Neural cell (in vitro differentiated cells): ENCODE results near the gene CTNNBL1.

Experiments used
- EZH2 ChIP-seq: fragments of 200-600, 300-800 bp; shearing (Covaris generic), sonication (generic); IDR thresholded peaks from 2 replicates; pipeline ENCODE4 v1.6.1; 2014; ENCODE audit warnings: antibody characterized with exemption, low read length, borderline replicate concordance, mild to moderate bottlenecking; ENCODE audit not compliant: insufficient read depth, poor library complexity, severe bottlenecking
- POLR2AphosphoS5 ChIP-seq: IDR thresholded peaks from 2 replicates; pipeline ENCODE4 v1.6.1; 2012
- SMC3 ChIP-seq: fragments of 450-650 bp; conservative IDR thresholded peaks from 2 replicates; pipeline ENCODE4 v1.6.1; 2014; ENCODE audit warnings: antibody characterized with exemption, mild to moderate bottlenecking, moderate library complexity; ENCODE audit not compliant: poor library complexity
- TF ChIP-seq, protein P1 (sequence below): fragments of 450-650 bp; IDR thresholded peaks from 2 replicates; pipeline ENCODE4 v1.5.1; 2014; ENCODE audit warnings: antibody characterized with exemption, mild to moderate bottlenecking, moderate library complexity; ENCODE audit not compliant: poor library complexity, severe bottlenecking
- TF ChIP-seq, protein P2 (sequence below): IDR thresholded peaks from 2 replicates; pipeline ENCODE4 v1.6.1; 2012; ENCODE audit warnings: borderline replicate concordance

DNA sequence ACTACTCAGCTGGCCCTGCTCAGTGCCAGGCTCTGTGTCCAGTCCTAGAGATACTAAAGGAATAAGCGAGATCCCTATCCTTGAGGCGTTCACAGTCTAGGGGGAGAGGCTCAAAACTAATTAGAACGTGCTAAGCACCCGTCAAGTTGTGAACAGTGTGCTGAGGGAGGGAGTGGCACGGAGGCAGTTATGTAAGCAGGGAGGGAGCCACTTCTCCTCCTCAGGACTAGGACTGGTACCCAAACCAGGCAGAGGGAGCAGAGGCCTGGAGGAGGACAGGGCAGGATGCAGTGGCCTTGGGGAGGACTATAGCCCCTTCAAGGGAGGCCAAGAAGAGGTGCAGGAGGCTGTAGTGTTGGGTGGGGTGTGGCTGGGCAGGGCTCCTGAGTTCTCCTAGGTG, 169.5 kb downstream of the CTNNBL1 start:
- TF ChIP-seq POLR2AphosphoS5, result no peak
- TF ChIP-seq, protein P1, sequence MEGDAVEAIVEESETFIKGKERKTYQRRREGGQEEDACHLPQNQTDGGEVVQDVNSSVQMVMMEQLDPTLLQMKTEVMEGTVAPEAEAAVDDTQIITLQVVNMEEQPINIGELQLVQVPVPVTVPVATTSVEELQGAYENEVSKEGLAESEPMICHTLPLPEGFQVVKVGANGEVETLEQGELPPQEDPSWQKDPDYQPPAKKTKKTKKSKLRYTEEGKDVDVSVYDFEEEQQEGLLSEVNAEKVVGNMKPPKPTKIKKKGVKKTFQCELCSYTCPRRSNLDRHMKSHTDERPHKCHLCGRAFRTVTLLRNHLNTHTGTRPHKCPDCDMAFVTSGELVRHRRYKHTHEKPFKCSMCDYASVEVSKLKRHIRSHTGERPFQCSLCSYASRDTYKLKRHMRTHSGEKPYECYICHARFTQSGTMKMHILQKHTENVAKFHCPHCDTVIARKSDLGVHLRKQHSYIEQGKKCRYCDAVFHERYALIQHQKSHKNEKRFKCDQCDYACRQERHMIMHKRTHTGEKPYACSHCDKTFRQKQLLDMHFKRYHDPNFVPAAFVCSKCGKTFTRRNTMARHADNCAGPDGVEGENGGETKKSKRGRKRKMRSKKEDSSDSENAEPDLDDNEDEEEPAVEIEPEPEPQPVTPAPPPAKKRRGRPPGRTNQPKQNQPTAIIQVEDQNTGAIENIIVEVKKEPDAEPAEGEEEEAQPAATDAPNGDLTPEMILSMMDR, result no peak
- TF ChIP-seq EZH2, result no peak
- TF ChIP-seq, protein P2, sequence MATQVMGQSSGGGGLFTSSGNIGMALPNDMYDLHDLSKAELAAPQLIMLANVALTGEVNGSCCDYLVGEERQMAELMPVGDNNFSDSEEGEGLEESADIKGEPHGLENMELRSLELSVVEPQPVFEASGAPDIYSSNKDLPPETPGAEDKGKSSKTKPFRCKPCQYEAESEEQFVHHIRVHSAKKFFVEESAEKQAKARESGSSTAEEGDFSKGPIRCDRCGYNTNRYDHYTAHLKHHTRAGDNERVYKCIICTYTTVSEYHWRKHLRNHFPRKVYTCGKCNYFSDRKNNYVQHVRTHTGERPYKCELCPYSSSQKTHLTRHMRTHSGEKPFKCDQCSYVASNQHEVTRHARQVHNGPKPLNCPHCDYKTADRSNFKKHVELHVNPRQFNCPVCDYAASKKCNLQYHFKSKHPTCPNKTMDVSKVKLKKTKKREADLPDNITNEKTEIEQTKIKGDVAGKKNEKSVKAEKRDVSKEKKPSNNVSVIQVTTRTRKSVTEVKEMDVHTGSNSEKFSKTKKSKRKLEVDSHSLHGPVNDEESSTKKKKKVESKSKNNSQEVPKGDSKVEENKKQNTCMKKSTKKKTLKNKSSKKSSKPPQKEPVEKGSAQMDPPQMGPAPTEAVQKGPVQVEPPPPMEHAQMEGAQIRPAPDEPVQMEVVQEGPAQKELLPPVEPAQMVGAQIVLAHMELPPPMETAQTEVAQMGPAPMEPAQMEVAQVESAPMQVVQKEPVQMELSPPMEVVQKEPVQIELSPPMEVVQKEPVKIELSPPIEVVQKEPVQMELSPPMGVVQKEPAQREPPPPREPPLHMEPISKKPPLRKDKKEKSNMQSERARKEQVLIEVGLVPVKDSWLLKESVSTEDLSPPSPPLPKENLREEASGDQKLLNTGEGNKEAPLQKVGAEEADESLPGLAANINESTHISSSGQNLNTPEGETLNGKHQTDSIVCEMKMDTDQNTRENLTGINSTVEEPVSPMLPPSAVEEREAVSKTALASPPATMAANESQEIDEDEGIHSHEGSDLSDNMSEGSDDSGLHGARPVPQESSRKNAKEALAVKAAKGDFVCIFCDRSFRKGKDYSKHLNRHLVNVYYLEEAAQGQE, result no peak
- no peak for TF ChIP-seq SMC3
